Astrocyte of the spinal cord (primary cell): Measurements from ENCODE around the gene MTOR.

Experiments used
- DNase-seq: peaks from one replicate; pipeline ENCODE4 v3.0.0; 2011; ENCODE audit warnings: low read depth, low spot score
- H3K4me3 ChIP-seq: 2 replicates; pipeline ENCODE4 v1.5.1; 2011; ENCODE audit warnings: low read depth, mild to moderate bottlenecking, low read length, moderate library complexity
- CTCF ChIP-seq: IDR thresholded peaks from 2 replicates; pipeline ENCODE4 v1.5.1; 2012; ENCODE audit warnings: low read depth, mild to moderate bottlenecking, low read length, inconsistent platforms
- in situ Hi-C: cut with HindIII; loops from 2 replicates; pipeline ENCODE4 v1.10.0; 2017; ENCODE audit warnings: low sequenced_read_pairs

Gene MTOR

GRCh38 chr1:11193376-11193775, 69.0 kb downstream of the MTOR start:
- no peak overlapping the region for H3K4me3 ChIP-seq
- no peak for DNase-seq
- in situ Hi-C loops, result no loop called here
- TF ChIP-seq CTCF, result no peak

- no peak for TF ChIP-seq CTCF
- in situ Hi-C loops, result no loop called here
- no peak for DNase-seq
- no peak within 1 kb of the TSS for H3K4me3 ChIP-seq
Observed at GRCh38 chr1:11188858-11189451, 73.4 kb downstream of the MTOR start, which contains the start of gene ANGPTL7. TSS of gene ANGPTL7 (plus strand) at chr1:11189355. CDS start at chr1:11189580, 225 bp downstream.

GRCh38 chr1:11188381-11188780, 74.0 kb downstream of the MTOR start:
- no peak for DNase-seq
- no peak overlapping the region for H3K4me3 ChIP-seq
- no peak for TF ChIP-seq CTCF
- in situ Hi-C loops, result no loop called here

GRCh38 chr1:11187931-11188330, 74.4 kb downstream of the MTOR start:
- H3K4me3 ChIP-seq, result no peak overlapping the region
- no peak for DNase-seq
- in situ Hi-C loops, result no loop called here
- no peak for TF ChIP-seq CTCF

- in situ Hi-C loops, result no loop called here
- TF ChIP-seq CTCF, result no peak
- no peak overlapping the region for H3K4me3 ChIP-seq
- no peak for DNase-seq
Observed at GRCh38 chr1:11187494-11187893, 74.9 kb downstream of the MTOR start.

- no peak for DNase-seq
- in situ Hi-C loops, result no loop called here
- TF ChIP-seq CTCF, result no peak
- no peak overlapping the region for H3K4me3 ChIP-seq
Observed at GRCh38 chr1:11187000-11187399, 75.4 kb downstream of the MTOR start.
